Ecto neural progenitor cell (in vitro differentiated cells): ENCODE measurements around the gene GXYLT2.
"Not testable (repeated sequence)": the region's sequence is repeated elsewhere in the genome, so short reads cannot be mapped to it uniquely, and the experiment has no call there.

Experiments
- DNase-seq: peaks from one replicate; pipeline ENCODE4 v3.0.0-alpha.2; 2018; ENCODE audit warnings: low spot score

GXYLT2 gene

DNA sequence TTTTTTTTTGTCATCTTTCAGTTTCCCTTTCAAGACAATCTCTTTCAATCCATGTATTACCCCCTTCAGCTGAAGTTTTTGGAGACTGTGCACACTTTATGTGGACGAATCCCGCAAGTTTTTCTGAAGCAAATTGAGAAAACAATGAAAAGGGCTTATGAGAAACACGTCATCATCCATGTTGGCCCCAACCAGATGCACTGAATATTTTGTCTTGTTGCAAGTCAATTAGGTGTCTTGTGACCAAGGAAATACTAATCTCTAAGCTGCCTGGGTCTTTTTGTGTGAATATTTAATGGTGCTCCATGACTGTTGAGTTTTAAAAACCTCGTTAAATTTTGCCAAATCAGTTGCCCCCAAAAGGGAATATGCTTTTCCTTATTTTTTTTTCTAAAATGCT, 87.1 kb downstream of the GXYLT2 start:
- no peak for DNase-seq

GRCh38 chr3:72976281-72976741, 88.5 kb downstream of the GXYLT2 start:
- no peak for DNase-seq

DNA sequence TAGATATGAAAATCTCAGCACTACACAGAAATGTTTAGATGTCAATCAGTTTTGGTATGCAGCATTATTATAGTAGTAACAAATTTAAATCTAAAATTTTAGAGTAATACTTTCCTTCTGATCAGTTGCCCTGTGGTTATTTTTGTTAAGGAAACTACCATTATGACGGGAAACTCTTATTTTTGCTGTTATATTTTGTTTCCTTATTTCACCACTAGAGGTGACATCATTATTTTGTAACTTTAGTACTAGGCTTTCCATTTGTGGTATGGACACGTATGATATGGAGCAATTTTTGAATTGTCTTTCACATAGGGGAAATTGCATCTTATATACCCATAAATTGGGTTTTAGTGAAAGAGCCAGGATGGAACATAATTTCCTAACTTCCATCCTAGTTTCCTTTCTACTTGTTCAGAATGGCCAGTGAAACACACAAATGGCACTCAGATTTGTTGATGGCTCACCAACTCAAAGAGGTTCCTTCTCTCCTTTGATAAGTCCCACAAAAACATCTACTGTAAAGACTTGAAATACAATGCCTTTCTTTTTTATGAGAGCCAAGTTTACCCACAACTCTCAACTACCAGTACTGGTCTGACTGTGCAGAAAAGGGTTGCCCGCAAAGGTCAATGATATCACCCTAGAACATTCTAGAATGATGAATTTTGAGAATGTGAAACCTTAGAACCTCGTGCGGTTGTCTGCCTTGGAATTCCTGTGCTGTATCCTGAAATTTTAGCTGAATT, 89.4 kb downstream of the GXYLT2 start:
- DNase-seq = no peak

GRCh38 chr3:72982609-72983366, 94.9 kb downstream of the GXYLT2 start:
- no peak for DNase-seq

DNA sequence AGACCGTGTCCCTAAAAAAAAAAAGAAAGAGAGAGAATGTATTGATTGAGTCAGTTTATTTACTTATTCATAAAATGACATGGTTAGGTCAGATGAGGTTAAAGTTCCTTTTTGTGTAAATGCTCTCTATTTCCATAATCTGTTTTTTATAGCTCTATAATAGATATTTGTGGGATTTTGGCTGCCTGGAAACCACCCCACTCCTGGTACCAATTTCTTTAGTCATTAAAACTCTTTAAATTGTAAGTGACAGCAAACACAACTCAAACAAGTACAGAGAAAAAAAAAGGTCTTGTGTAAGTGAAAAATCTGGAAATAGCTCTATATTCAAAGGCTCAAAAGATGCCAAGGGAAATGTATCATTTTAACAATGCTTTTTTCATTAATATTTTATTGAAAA, 97.7 kb downstream of the GXYLT2 start:
- DNase-seq = no peak

DNA sequence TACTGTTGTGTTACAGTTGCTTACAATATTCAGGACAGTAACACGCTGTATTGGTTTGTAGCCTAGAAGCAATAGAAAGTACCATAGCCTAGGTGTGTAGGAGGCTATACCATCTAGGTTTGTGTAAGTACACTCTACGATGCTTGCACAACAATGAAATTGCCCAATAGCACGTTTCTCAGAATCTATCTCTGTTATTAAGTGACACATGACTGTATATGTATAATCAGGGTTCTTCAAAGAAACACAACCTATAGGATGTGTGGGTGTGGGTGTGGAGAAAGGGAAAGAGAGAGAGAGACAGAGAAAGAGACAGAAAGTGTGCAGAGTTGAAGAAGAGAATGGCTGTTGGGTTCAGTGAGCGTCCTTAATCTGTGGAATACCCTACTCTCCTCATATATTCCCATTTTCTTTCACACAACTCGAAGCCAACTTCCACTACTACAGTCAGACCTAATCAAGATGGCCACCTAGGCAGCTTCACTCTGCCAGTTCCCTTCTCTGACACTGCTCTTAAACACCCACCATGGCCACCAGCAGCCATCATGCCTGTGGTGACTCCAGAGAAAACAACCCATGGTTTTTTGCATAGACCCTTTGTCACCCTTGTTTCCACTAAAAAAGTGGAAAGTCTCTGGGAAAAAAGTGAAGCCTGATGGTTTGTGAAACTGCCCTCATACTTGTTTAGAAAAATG, 103.0 kb downstream of the GXYLT2 start:
- DNase-seq = no peak

- DNase-seq = no peak
These were observed 103.7 kb downstream of the GXYLT2 start for GRCh38 chr3:72991522-72991921.

DNA sequence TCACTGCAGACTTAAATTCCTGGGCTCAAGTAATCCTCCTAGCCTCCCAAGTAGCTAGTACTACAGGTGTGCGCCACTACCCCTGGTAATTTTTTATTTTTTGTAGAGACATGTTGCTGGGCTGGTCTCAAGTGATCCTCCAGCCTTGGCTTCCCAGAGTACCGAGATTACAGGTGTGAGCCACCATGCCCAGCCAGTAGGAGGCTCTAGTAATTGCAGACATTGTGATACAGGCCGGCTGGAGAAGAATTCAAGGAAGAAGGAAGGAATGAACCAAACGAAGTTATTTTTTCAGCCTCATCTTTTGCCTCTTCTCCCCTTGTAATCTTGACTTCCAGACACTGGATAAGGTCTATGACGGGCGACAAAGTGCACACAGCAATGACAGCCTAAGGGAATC, 105.5 kb downstream of the GXYLT2 start:
- DNase-seq = no peak

DNA sequence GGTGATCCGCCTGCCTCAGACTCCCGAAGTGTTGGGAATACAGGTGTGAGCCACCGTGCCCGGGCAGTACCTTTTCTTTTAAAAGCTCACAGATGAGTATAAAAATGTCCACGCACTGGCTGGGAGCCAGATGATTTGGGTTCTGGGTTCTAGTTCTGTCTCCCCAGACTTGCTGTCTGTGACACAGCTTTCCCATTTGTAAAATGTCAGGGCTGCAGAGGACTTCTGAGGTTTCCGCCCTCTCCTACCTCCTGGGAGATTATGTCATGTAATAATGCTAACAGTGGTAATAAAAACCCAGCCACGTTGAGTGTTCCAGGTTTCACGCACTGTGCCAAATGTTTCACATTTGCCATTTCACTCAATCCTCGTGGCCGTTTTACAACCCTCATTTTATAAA, 107.5 kb downstream of the GXYLT2 start:
- no peak for DNase-seq

- no peak for DNase-seq
These were observed 108.3 kb downstream of the GXYLT2 start for GRCh38 chr3:72996121-72996472.

- DNase-seq = peak; percentile 93
These were observed 108.9 kb downstream of the GXYLT2 start, which contains the start of gene PPP4R2 for GRCh38 chr3:72996473-72997333. PPP4R2 (plus strand) TSS chr3:72996811; CDS start chr3:72997038, 227 bp downstream.

DNA sequence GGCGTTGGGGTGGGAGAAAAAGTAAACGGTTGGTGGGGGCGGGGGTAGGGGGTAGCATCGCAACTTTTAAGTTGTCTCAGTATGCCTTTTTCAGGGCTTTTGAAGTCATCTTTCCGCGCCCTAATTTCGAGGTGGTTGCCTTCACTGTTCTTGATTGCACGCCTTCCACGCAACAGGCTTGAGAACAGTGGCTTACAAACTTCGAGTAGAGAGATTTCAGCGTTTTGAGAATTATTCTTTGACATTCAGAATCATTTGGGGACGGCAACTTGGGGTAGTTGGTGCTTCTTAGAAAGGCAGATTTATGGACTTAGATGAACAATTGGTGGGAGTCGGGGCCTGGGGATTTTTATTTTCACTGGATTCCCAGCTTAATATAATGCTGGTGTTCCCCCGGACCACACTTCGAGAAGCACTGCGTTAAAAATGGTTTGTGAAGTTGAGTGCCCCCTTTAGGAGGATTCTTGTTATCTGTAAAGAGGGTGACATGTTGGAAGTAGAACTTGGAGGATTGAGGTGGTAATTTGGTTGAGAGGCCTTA, 109.6 kb downstream of the GXYLT2 start:
- no peak for DNase-seq

DNA sequence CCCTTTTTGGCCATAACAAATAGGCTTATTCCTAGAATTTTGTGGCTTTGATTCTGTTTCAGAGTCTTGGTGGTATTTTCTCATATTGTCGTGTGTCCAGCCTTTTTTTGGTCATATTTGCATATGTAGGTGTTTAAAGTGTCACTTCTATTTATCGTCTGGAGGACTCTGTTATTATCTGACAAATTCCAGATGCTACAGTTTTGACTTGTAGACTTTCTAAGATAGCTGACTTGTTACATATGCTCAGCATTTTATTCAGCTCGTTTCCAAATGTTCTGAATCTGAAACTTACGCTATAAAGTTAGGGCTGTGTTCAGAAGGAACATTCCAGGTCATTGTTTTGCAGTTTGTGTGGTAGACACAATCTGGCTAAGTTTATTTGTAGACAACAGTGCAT, 110.6 kb downstream of the GXYLT2 start:
- DNase-seq = no peak

GRCh38 chr3:72999951-73000350, 112.1 kb downstream of the GXYLT2 start:
- no peak for DNase-seq

DNA sequence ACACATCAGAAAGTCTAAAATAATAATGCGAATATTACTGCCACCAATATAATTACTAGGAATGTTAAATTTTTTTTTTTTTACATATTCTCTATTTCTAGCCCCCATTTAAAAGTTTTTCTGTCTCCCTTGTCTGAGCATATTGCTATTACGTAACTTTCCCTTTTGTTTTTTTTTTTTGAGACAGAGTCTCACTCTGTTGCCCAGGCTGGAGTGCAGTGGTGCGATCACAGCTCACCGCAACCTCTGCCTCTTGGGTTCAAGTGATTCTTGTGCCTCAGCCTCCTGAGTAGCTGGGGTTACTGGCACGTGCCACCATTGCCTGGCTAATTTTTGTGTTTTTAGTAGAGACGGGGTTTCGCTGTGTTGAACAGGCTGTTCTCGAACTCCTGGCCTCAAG, 115.2 kb downstream of the GXYLT2 start:
- not testable (repeated sequence) for DNase-seq

DNA sequence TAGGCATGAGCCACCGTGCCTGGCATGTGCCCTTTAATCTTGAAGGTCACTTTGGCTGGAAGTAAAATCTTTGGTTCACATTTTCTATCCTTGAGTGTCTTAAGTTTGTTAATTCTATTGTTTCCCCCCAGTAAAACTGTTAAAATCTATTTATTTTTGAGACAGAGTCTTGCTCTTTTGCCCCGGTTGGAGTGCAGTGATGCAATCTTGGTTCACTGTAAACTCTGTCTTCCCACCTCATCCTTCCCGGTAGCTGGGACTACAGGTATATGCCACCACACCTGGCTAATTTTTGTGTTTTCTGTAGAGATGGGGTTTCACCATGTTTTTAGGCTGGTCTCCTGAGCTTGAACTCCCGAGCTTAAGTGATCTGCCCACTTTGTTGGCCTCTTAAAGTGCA, 116.5 kb downstream of the GXYLT2 start:
- DNase-seq = no peak

- DNase-seq = no peak
These were observed 120.3 kb downstream of the GXYLT2 start for GRCh38 chr3:73007992-73008712.

DNA sequence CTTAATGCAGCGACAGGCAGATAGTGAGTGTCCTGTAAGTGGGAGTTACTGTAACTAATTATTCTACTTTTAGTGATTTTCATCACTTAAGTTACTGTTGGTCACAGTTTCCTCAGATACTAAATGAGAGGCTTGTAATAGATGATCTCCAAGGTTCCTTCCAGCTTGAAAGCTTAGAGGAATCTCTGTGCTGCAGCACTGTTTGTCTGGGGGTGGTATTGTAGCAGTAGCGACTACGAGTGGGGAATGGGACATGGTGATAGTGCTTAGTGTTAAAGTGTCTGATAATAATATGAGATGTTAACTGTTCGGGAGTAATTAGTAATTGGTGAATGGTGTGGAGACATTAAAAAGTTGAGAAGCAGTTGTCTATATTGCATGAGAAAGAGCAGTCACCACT, 121.2 kb downstream of the GXYLT2 start:
- DNase-seq = no peak

DNA sequence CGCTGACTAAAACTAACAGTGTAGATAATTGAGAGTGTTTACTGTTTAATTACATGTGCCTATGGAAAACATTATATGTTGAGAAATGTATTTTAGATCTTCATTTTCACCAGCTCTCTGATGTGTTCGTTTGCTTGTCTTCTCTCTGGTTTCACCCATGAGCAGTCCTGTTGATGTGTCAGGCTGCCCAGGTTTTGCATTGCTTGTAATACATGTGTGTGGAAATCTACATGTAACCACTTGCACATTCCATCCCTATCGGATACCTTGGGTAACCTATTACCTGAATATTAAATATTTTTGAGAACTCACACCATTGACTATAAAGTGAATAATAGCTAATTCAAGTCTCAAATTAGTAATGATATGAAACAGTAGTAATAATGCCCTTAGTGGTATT, 121.9 kb downstream of the GXYLT2 start:
- no peak for DNase-seq

DNA sequence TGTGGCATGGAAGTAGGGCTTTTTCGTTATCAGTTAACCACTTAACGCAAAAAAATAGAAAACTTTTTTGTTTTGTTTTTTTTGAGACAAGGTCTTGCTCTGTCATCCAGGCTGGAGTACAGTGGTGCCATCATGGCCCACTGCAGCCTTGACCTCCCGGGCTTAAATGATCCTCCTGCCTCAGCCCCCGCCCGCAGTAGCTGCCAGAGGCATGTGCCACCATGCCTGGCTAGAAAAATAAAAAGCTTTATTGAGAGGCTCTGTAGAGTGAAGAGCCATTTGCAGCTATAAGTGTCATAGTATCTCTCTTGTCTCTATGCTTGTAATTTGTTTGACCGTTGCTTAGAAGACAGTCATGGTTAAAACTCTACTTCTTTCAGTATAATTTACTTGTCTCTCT, 122.3 kb downstream of the GXYLT2 start:
- DNase-seq = no peak

GRCh38 chr3:73018298-73018697, 130.5 kb downstream of the GXYLT2 start:
- no peak for DNase-seq
